Activated T-cell treated with anti-CD3 and anti-CD28 coated beads, Interleukin-2, amount 50 U/mL, for 4 hours (primary cell): ENCODE results near the gene WIPI1. TPM values are rescaled to one million over a fixed set of nuclear protein-coding genes. Genes with fewer than 3 reads are reported as not detected.

Experiments used
- total RNA-seq, 3 donors: library from RNA; stranded (reverse); gene quantifications; one replicate each; pipeline ENCODE4 v1.2.1, GENCODE V29; 2021

The WIPI1 gene
- total RNA-seq, 3 donors from 2014 or later = 2.9 to 6.4 (median 3.9) TPM

Other genes starting within 250 kb of the WIPI1 start
- 10 to 100 TPM; 62.7 to 74.6 (median 72.8) TPM for gene AMZ2, start 209.5 kb downstream of the WIPI1 start, total RNA-seq
- 1 to 10 TPM; 5.9 to 7.7 (median 6.0) TPM for gene SLC16A6, start 166.4 kb downstream of the WIPI1 start, total RNA-seq
- gene ARSG, start 166.0 kb downstream of the WIPI1 start, total RNA-seq = 1 to 10 TPM; 3.2 to 4.6 (median 4.5) TPM
- 100 to 1,000 TPM; 133 to 167 (median 134) TPM for gene PRKAR1A, start 54.9 kb upstream of the WIPI1 start, total RNA-seq
- gene FAM20A, start 143.9 kb upstream of the WIPI1 start, total RNA-seq = under 1 TPM in 1 of 3 donors, not detected in 2; 0.11 TPM